ENCODE results near the gene PRX. TPM values are rescaled to one million over a fixed set of nuclear protein-coding genes. Genes with fewer than 3 reads are reported as not detected.

PRX gene
- total RNA-seq (ENCODE audit: low replicate concordance) = 1.2 and 11.7 TPM in 2 replicates
- long read RNA-seq = 0 reads

GRCh38 chr19:40413291-40413845, at the start of gene PRX:
TSS of gene PRX (minus strand) at chr19:40413378. CDS start at chr19:40407932, 5,446 bp downstream.
- no peaks in the 10 kb centered on the region for H3K9me3 Mint-ChIP-seq

GRCh38 chr19:40461669-40462221, 48.6 kb upstream of the PRX start:
- DNase-seq (ENCODE audit: extremely low spot score, unreplicated experiment) = no peak
- no peak overlapping the region for H3K4me3 Mint-ChIP-seq

More at GRCh38 chr19:40413291-40413845, at the start of gene PRX:
- TF ChIP-seq CTCF (conservative IDR thresholded peaks at IDR 0.05) = no peak
- H3K4me1 Mint-ChIP-seq (ENCODE audit: unreplicated experiment) = peaks cover 14% of the 10 kb centered on the region
- no peaks in the 10 kb centered on the region for H3K36me3 Mint-ChIP-seq
- DNase-seq (ENCODE audit: extremely low spot score, unreplicated experiment) = no peak
- H3K27me3 Mint-ChIP-seq = no peaks in the 10 kb centered on the region
- H3K4me3 Mint-ChIP-seq = no peak within 1 kb of the TSS
- peak within 1 kb of the TSS; percentile 56 for H3K27ac Mint-ChIP-seq

GRCh38 chr19:40460185-40460584, 47.0 kb upstream of the PRX start:
- TF ChIP-seq CTCF (conservative IDR thresholded peaks at IDR 0.05) = no peak
- Mint-ChIP-seq H3K4me3 (no peak overlapping the region), H3K27me3 (no peaks in the 10 kb centered on the region), H3K4me1 (ENCODE audit: unreplicated experiment) (peaks cover 6% of the 10 kb centered on the region), H3K36me3 (no peaks in the 10 kb centered on the region), H3K9me3 (no peaks in the 10 kb centered on the region), H3K27ac (no peak overlapping the region)
- no peak for DNase-seq (ENCODE audit: extremely low spot score, unreplicated experiment)

More at GRCh38 chr19:40461669-40462221, 48.6 kb upstream of the PRX start:
- Mint-ChIP-seq H3K27me3 (peaks cover 12% of the 10 kb centered on the region), H3K27ac (no peak overlapping the region), H3K36me3 (peaks cover 5% of the 10 kb centered on the region), H3K9me3 (no peaks in the 10 kb centered on the region), H3K4me1 (ENCODE audit: unreplicated experiment) (peaks cover 13% of the 10 kb centered on the region)
- no peak for TF ChIP-seq CTCF (conservative IDR thresholded peaks at IDR 0.05)

GRCh38 chr19:40458597-40458974, 45.4 kb upstream of the PRX start:
- no peak for TF ChIP-seq CTCF (conservative IDR thresholded peaks at IDR 0.05)
- Mint-ChIP-seq H3K4me3 (no peak overlapping the region), H3K4me1 (ENCODE audit: unreplicated experiment) (no peaks in the 10 kb centered on the region)

GRCh38 chr19:40457953-40458596, 44.9 kb upstream of the PRX start:
- no peak overlapping the region for H3K4me3 Mint-ChIP-seq
- H3K27me3 Mint-ChIP-seq = no peaks in the 10 kb centered on the region
- TF ChIP-seq CTCF (conservative IDR thresholded peaks at IDR 0.05) = no peak
- no peaks in the 10 kb centered on the region for H3K9me3 Mint-ChIP-seq
- H3K27ac Mint-ChIP-seq = no peak overlapping the region
- DNase-seq (ENCODE audit: extremely low spot score, unreplicated experiment) = no peak
- H3K4me1 Mint-ChIP-seq (ENCODE audit: unreplicated experiment) = no peaks in the 10 kb centered on the region
- H3K36me3 Mint-ChIP-seq = no peaks in the 10 kb centered on the region

More at GRCh38 chr19:40458597-40458974, 45.4 kb upstream of the PRX start:
- no peaks in the 10 kb centered on the region for H3K27me3 Mint-ChIP-seq
- no peak for DNase-seq (ENCODE audit: extremely low spot score, unreplicated experiment)
- no peaks in the 10 kb centered on the region for H3K9me3 Mint-ChIP-seq
- no peaks in the 10 kb centered on the region for H3K36me3 Mint-ChIP-seq
- no peak overlapping the region for H3K27ac Mint-ChIP-seq

Measured in type B pancreatic cell (in vitro differentiated cells).